GM21360 (cell line): ENCODE data around the gene DENND5B.
A peak's percentile ranks its signal among the peaks of the same experiment; 100 is the strongest.
"Not testable (repeated sequence)": the region's sequence is repeated elsewhere in the genome, so short reads cannot be mapped to it uniquely, and the experiment has no call there.

Experiments
- ATAC-seq: cut with Tn5 transposase; IDR thresholded peaks from one replicate; pipeline ENCODE4 v1.9.1; 2021; ENCODE audit warnings: mild to moderate bottlenecking, moderate library complexity; ENCODE audit not compliant: unreplicated experiment

The DENND5B gene

DNA sequence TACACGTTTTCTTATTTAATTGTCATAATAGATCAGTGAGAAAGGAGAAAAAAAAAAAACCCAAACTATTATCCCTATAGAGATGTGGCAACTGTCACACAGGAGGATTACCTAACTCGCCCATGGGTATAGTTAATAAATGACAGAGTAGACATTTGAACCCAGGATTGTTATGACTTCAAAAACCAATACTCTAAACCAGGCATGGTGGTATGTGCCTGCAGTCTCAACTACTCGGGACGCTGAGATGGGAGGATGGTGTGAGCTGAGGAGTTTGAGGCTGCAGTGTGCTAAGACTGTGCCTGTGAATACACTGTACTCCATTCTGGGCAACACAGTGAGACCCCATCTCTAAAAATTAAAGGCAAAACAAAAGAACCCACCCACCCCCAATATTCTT lies 114.5 kb downstream of the DENND5B start:
- no peak for ATAC-seq

DNA sequence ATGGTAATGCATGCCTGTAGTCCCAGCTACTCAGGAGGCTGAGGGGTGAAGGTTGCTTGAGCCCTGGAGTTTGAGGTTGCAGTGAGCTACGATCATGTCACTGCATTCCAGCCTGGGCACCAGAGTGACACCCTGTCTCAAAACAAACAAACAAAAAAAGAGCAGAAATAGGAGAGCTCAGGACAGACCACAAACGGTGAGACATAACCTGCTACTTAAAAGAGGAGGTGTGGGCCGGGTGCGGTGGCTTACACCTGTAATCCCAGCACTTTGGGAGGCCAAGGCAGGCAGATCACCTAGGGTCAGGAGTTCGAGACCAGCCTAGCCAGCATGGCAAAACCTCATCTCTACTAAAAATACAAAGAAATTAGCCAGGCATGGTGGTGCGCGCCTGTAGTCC lies 115.3 kb downstream of the DENND5B start:
- ATAC-seq = not testable (repeated sequence)

DNA sequence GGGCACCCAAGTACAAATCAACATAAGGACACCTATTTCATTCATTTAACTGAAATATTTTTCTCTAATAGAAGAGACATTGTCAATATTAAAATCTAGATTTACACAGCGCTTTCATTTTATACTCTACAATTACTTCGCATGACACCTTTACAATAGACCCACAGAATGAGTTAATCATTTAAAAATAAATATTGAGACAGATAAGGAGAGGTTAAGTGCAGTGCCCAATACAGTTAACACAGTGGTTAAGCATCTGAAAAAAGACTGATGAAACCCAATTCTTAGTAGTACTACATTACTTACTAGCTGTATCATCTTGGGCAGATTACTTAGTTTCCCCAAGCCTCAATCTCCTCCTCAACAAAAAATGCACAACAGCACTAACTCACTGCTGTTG lies 116.2 kb downstream of the DENND5B start:
- no peak for ATAC-seq

DNA sequence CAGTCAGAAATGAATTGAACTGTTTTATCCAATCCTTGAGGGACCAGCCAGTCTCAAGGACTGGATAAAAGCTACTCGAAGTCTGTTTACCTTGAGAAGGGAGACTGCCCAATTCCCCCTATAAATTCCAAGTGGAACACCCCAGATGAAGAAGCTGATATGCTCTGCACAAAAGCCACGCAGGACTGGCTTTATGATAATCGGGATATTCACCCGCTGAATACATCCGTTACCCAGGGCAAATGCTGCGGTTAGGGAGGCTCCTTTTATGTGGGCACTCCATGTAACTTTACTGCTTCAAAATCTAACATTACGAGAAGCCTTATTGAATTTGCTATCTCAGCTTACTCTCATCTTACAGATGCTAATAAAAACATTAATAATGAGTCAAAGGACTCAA lies 119.1 kb downstream of the DENND5B start:
- ATAC-seq = no peak

- no peak for ATAC-seq
Observed at GRCh38 chr12:31471051-31471450, 119.9 kb downstream of the DENND5B start.

DNA sequence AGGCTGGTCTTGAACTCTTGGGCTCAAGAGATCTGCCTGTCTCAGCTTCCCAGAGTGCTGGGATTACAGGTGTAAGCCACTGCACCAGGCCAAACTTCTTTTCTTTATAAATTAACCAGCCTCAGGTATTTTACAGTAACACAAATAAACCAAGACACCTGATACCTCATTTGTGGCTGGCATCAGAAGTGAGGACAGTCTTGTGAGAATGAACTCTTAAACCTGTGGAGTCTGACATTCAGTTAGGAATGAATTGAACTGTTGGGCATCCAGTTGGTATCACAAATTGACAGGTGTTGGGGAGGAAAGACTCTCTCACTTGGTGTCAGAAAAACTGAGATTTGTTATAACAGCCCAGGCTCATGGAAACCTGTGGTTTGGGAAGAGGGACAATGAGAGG lies 120.5 kb downstream of the DENND5B start:
- ATAC-seq = no peak

GRCh38 chr12:31466768-31467167 lies 124.2 kb downstream of the DENND5B start:
- ATAC-seq = no peak

- ATAC-seq = no peak
Observed at GRCh38 chr12:31465002-31465401, 125.9 kb downstream of the DENND5B start.

DNA sequence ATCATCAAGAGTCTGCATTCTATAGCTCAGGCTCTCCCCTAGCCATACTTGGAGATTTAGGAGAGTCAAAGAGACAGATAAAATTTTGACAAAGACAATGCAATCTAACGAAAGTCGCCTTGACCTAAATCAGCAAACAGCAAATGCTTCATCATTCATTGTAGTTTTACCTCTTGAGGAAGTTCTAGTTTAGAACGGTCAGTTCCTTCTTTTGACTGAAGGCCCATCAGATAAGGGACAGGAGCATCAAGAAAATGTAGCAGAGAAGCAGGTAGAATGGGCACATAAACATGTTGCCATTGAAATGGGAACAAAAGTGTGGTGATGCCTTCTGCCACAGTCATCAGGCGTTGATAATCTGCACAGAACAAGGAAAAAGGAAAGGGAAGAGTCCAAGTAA lies 130.9 kb downstream of the DENND5B start:
- no peak for ATAC-seq

- ATAC-seq = no peak
Observed at GRCh38 chr12:31456562-31456961, 134.4 kb downstream of the DENND5B start.

DNA sequence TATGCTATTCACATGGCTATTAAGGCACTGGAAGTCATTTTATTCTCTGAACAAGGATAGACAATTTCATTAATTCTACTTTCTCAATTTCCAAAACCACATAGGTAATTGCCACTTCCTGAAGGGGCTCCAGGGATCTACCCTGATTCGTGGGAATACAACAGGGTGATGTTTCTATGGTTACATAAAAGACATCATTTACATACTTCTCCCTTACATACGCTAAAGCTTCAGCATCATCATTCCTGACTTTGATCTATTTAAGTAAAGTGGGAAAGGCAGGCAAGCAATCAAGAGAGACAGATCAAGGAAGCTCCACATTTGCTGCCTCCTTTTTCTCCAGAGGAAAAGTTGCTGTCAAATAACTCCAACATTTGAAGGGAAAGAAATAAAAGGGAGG lies 146.2 kb downstream of the DENND5B start:
- no peak for ATAC-seq

DNA sequence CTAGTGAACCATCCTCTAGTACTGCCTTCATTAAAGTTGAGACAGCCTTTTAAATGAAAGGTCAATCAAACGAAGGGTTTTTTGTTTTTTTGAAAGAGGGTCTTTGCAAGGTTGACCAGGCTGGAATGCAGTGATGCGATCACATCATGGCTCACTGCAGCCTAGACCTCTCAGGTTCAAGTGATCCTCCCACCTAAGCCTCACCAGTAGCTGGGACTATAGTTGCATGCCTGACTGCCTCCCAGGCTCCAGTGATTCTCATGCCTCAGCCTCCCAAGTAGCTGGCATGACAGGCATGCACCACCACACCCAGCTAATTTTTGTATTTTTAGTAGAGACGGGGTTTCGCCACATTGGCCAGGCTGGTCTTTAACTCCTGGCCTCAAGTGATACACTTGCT lies 150.3 kb downstream of the DENND5B start:
- no peak for ATAC-seq

DNA sequence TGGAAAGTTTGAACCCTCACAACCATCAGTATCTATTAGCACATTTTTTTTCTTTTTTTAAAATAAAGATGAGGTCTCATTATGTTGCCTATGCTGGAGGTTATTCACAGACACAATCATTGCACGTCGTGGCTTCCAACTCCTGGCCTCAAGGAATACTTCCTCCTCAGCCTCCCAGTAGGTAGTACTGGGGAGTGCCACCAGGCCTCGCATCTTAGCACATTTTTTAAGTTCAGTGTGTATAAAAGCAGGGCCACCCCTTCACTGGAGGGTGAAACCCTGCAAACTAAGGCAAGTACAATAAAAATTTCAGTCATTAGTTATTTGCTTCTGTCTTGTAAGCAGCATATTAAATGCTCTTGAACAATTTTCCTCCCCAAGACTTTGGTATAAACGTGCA lies 150.8 kb downstream of the DENND5B start:
- no peak for ATAC-seq

- ATAC-seq = no peak
Observed at GRCh38 chr12:31431721-31432240, 159.2 kb downstream of the DENND5B start.

- no peak for ATAC-seq
Observed at GRCh38 chr12:31423405-31423804, 167.5 kb downstream of the DENND5B start.

- ATAC-seq = no peak
Observed at GRCh38 chr12:31412292-31412801, 178.6 kb downstream of the DENND5B start.

DNA sequence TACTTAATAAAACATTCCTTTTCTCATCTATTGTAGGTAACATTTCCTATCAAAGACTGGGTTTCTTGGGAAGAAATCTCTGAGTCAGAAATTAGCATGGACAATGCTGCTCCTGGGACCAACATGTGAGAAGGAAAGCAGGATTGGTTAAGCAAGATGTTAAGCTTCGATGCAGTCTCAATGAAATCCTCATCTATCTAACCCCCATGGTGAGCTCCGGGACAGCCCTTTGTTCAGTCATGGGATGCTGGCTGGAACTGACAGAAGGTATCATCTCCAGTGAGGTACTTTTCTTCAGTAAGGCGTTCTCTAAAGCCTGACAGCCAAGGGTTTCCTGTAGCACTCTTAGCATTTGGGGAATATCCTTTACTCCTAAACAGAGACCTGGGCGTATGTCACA lies 182.2 kb downstream of the DENND5B start:
- ATAC-seq = no peak

GRCh38 chr12:31407562-31407961 lies 183.4 kb downstream of the DENND5B start:
- no peak for ATAC-seq

DNA sequence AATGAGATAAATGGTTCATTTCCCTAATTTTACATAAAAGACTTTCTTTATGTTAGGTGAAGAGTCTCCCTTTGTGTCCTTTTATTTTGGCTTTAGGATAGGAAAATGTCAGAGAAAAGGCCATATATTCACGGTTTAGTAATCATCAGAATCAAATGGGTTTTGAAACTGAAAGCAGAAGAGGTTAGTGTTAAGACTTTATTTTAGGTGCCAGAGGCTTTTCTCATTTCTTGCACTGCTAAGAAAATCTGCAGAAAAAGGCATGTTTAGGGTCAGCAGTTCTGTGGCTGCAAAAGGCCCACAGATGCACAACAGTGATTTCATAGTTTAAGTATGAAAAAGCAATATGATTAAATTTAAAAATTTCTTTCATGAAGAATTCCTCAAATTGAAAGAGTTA lies 184.6 kb downstream of the DENND5B start:
- peak; percentile 71 for ATAC-seq

GRCh38 chr12:31405021-31405420 lies 185.9 kb downstream of the DENND5B start:
- ATAC-seq = no peak

GRCh38 chr12:31403099-31403607 lies 187.8 kb downstream of the DENND5B start:
- ATAC-seq = peak; percentile 80

DNA sequence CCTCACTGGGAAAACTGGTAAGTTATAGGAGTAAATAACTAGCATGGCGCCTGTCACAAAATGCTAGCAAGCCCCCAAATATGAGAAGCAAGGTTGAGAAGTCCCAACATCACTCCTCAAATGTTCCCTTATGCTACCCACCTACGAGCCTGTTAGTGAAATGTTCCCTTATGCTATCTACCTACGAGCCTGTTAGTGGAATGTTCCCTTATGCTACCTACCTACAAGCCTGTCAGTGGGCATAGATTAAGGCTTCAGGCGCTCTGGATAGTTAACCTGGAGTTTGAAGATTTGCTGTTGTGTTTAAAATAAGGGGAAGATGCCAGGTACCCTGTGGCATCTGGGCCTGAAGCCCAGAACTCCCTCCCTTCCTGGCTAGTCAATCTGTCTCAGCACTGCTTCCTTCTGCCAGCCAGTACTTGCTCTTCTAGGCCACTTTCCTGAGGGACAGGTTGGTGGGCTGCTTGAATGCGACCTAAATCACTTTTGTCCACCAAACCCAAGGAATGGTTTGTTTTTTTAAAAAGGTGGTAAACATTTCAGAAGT lies 197.9 kb downstream of the DENND5B start:
- no peak for ATAC-seq

- no peak for ATAC-seq
Observed at GRCh38 chr12:31390991-31391390, 199.9 kb downstream of the DENND5B start.
